Heart left ventricle (tissue), 16 donors: Measurements from ENCODE around the gene LMOD3. TPM values are rescaled to one million over a fixed set of nuclear protein-coding genes. Genes with fewer than 3 reads are reported as not detected.

Source experiments
- ATAC-seq, 4 donors: fragments of 200-7000 bp; cut with Tn5 transposase; one replicate each; pipeline ENCODE4 v1.9.1; 2020 to 2022; ENCODE audit warnings: moderate library complexity in 4 of 4, mild to moderate bottlenecking in 3 of 4, moderate number of reproducible peaks in 1 of 4
- DNase-seq, 5 donors: peaks; one replicate each; pipeline ENCODE4 v3.0.0-alpha.2; 2020
- H3K27ac ChIP-seq, 12 donors: fragments of 200-600 bp; sonication (generic) in 4 of 12; one replicate each; pipeline versions ENCODE4 v1.5.0 to v1.8.0; 2016 to 2022; ENCODE audit warnings: mild to moderate bottlenecking in 2 of 12
- H3K27me3 ChIP-seq, 9 donors: fragments of 200-600 bp; sonication (generic) in 2 of 9; one replicate each; pipeline versions ENCODE4 v1.5.1 to v1.8.0; 2016 to 2022; ENCODE audit warnings: mild to moderate bottlenecking in 3 of 9
- H3K36me3 ChIP-seq, 9 donors: fragments of 200-600 bp; sonication (generic) in 2 of 9; one replicate each; pipeline versions ENCODE4 v1.5.0 to v1.8.0; 2018 to 2022; ENCODE audit warnings: mild to moderate bottlenecking in 2 of 9
- H3K4me1 ChIP-seq, 12 donors: fragments of 200-600 bp; sonication (generic) in 4 of 12; one replicate each; pipeline versions ENCODE4 v1.5.0 to v1.8.0; 2016 to 2022; ENCODE audit warnings: mild to moderate bottlenecking in 3 of 12
- H3K4me3 ChIP-seq, 12 donors: fragments of 200-600 bp; sonication (generic) in 4 of 12; one replicate each; pipeline versions ENCODE4 v1.5.0 to v1.8.0; 2017 to 2022; ENCODE audit warnings: mild to moderate bottlenecking in 9 of 12, moderate library complexity in 4 of 12
- H3K9me3 ChIP-seq, 12 donors: fragments of 200-600 bp; sonication (generic) in 4 of 12; one replicate each; pipeline versions ENCODE4 v1.5.0 to v1.8.0; 2016 to 2022; ENCODE audit warnings: mild to moderate bottlenecking in 1 of 12
- CTCF ChIP-seq, 12 donors: fragments of 200-600 bp; sonication (generic) in 4 of 12; IDR thresholded peaks; one replicate each; pipeline versions ENCODE4 v1.5.0 to v1.8.0; 2018 to 2022; ENCODE audit warnings: antibody characterized with exemption in 12 of 12, mild to moderate bottlenecking in 5 of 12
- POLR2A ChIP-seq, 2 donors: fragments of 450-650 bp; IDR thresholded peaks; one replicate each; pipeline ENCODE4 v1.6.1; 2017; ENCODE audit warnings: antibody characterized with exemption in 2 of 2, mild to moderate bottlenecking in 2 of 2, moderate library complexity in 2 of 2
- WGBS, 4 donors: extraction: QIAGEN DNeasy Blood & Tissue Kit in 2 of 4; methylation state at CpG; one replicate each; pipeline versions ENCODE4 v1.1.5 to v1.1.7; 2013 to 2018; 5-methylcytosine and 5-hydroxymethylcytosine counted together
- intact Hi-C, 10 donors: fragments of 100-400 bp; cut with DNase I; formaldehyde crosslinking; loops; one replicate each; pipeline versions ENCODE4 v1.11.1 to v1.14.2; 2022
- polyA plus RNA-seq, 2 donors: library from polyadenylated mRNA; stranded (reverse); fragments of 200-250 nt; gene quantifications; one replicate each; pipeline ENCODE4 v1.2.3, GENCODE V29; 2013
- total RNA-seq, 9 donors: library from RNA; depleted of rRNA in 2 of 9; stranded (reverse); fragments of >200 nt in 2 of 9; fragmentation: NEBNext Ultra II Directional in 3 of 9; extraction: Animal tissue kit (Norgen Biotek cat#: 25700) in 3 of 9; gene quantifications; one replicate each; pipeline versions ENCODE4 v1.1.0 to v1.2.4, GENCODE V29; 2016 to 2023
- donor health status: ischemic (EF 13 %, LVEDD 7.1; RV severe dilation, severe dysfunction).
- donor health status: healthy with polysubstance abuse.
- donor health status: DM: no; HTN: yes; CAD: no.
- donor health status: DM: no; HTN: no; CAD: no.
- donor health status: ischemic (EF 25% LVEDD 6.9; RV normal size, moderate dysfunction).
- donor health status: ischemic (EF 25% LVEDD 5.7; RV mildly dilated, moderate dysfunction).
- donor health status: healthy.
- donor health status: DM: yes; HTN: yes; CAD: no.
- donor health status: ischemic (EF 35%, LVEDD 5.7; RV mildly dilated, moderate dysfunction).
- donor health status: nonischemic (EF 11% LVEDD 7.7; RV severe dilation, severe dysfunction).
- donor health status: DM: yes; HTN: yes; CAD: no.
- donor health status: PGD.
- donor health status: ischemic (EF 29% LVEDD 5.4; RV normal size, mild dysfunction).
- donor health status: nonischemic (EF 23%, LVEDD 6.1; RV moderate dilation, normal function).

Gene LMOD3
- total and polyA plus RNA-seq, 11 donors = 38.6 to 233 (median 128) TPM

- Histone ChIP-seq H3K4me3 (no peak overlapping the region), H3K9me3 (no peaks in the 10 kb centered on the region), H3K27ac (no peak overlapping the region), H3K36me3 (no peaks in the 10 kb centered on the region), H3K27me3 (no peaks in the 10 kb centered on the region), H3K4me1 (peaks cover 0 to 5% (median 0%) of the 10 kb centered on the region in 12 donors)
- TF ChIP-seq POLR2A (IDR thresholded peaks at IDR 0.05) (no peak), CTCF (IDR thresholded peaks at IDR 0.05) (no peak)
- DNase-seq (no peak), ATAC-seq (no peak)
- intact Hi-C loops = loop anchor here in 1 of 10 donors (2.0 kb wide), 1 partner anchor 51 kb away; no protein-coding TSS in a partner anchor
- WGBS, 4 donors = 82 to 97% (median 92%) methylated on average over 2 of the region's 2 CpGs
Measured at GRCh38 chr3:69137412-69137811, 15.0 kb upstream of the LMOD3 start.

GRCh38 chr3:69137005-69137404 is 14.6 kb upstream of the LMOD3 start:
- no peak for ATAC-seq
- H3K27me3 ChIP-seq = no peaks in the 10 kb centered on the region
- no peak for TF ChIP-seq CTCF (IDR thresholded peaks at IDR 0.05)
- no peak for TF ChIP-seq POLR2A (IDR thresholded peaks at IDR 0.05)
- no peaks in the 10 kb centered on the region for H3K9me3 ChIP-seq
- intact Hi-C loops = loop anchor here in 1 of 10 donors (2.0 kb wide), 1 partner anchor 52 kb away; no protein-coding TSS in a partner anchor
- no peaks in the 10 kb centered on the region for H3K36me3 ChIP-seq
- no peak for DNase-seq
- H3K4me1 ChIP-seq = peaks cover 0 to under 1% (median 0%) of the 10 kb centered on the region in 12 donors
- no peak overlapping the region for H3K27ac ChIP-seq
- H3K4me3 ChIP-seq = no peak overlapping the region

GRCh38 chr3:69130689-69131088 is 8.3 kb upstream of the LMOD3 start:
- TF ChIP-seq POLR2A (IDR thresholded peaks at IDR 0.05) (no peak), CTCF (IDR thresholded peaks at IDR 0.05) (no peak)
- intact Hi-C loops = no loop called here
- DNase-seq (no peak), ATAC-seq (no peak)
- no peak overlapping the region for H3K27ac ChIP-seq
- H3K4me1 ChIP-seq = no peaks in the 10 kb centered on the region
- H3K9me3 ChIP-seq = no peaks in the 10 kb centered on the region
- H3K4me3 ChIP-seq = no peak overlapping the region
- H3K27me3 ChIP-seq = no peaks in the 10 kb centered on the region
- no peaks in the 10 kb centered on the region for H3K36me3 ChIP-seq

GRCh38 chr3:69129531-69129930 is 7.1 kb upstream of the LMOD3 start:
- 33 to 55% (median 46%) methylated on average over 1 of the region's 1 CpG for WGBS, 4 donors
- Histone ChIP-seq H3K4me3 (no peak overlapping the region), H3K27me3 (no peaks in the 10 kb centered on the region), H3K36me3 (no peaks in the 10 kb centered on the region), H3K9me3 (no peaks in the 10 kb centered on the region), H3K27ac (no peak overlapping the region), H3K4me1 (no peaks in the 10 kb centered on the region)
- no peak for TF ChIP-seq POLR2A (IDR thresholded peaks at IDR 0.05)
- no peak for TF ChIP-seq CTCF (IDR thresholded peaks at IDR 0.05)
- intact Hi-C loops = no loop called here
- no peak for ATAC-seq
- no peak for DNase-seq
